HUES48 (cell line): ENCODE data around the gene HASPIN.
"Not testable (repeated sequence)": the region's sequence is repeated elsewhere in the genome, so short reads cannot be mapped to it uniquely, and the experiment has no call there.

Experiments
- H3K27ac ChIP-seq: one replicate; pipeline ENCODE4 v1.7.0; 2013; ENCODE audit warnings: low read depth, low read length, inconsistent platforms
- H3K27me3 ChIP-seq: 2 replicates; pipeline ENCODE4 v1.6.1; 2013; ENCODE audit warnings: mild to moderate bottlenecking, low read length; ENCODE audit not compliant: control insufficient read depth, insufficient read depth
- H3K36me3 ChIP-seq: 2 replicates; pipeline ENCODE4 v1.6.1; 2013; ENCODE audit warnings: low read length; ENCODE audit not compliant: control insufficient read depth, insufficient read depth
- H3K4me1 ChIP-seq: 2 replicates; pipeline ENCODE4 v1.6.1; 2013; ENCODE audit warnings: mild to moderate bottlenecking, low read length; ENCODE audit not compliant: control insufficient read depth, insufficient read depth
- H3K4me3 ChIP-seq: 2 replicates; pipeline ENCODE4 v1.5.1; 2013; ENCODE audit warnings: mild to moderate bottlenecking, low read depth, low read length
- H3K9ac ChIP-seq: 2 replicates; pipeline ENCODE4 v1.6.1; 2013; ENCODE audit warnings: mild to moderate bottlenecking, low read depth, low read length, moderate library complexity
- H3K9me3 ChIP-seq: 2 replicates; pipeline ENCODE4 v1.6.1; 2013; ENCODE audit warnings: low read length; ENCODE audit not compliant: control insufficient read depth, insufficient read depth

HASPIN gene

GRCh38 chr17:3697103-3697476 lies 26.6 kb upstream of the HASPIN start:
- no peaks in the 10 kb centered on the region for H3K36me3 ChIP-seq
- no peak overlapping the region for H3K9ac ChIP-seq
- H3K27ac ChIP-seq: no peak overlapping the region
- peaks cover 31% of the 10 kb centered on the region for H3K27me3 ChIP-seq
- H3K4me1 ChIP-seq: peaks cover 3% of the 10 kb centered on the region; the same call in 1 of the 2 replicates
- no peak overlapping the region for H3K4me3 ChIP-seq
- H3K9me3 ChIP-seq: no peaks in the 10 kb centered on the region

DNA sequence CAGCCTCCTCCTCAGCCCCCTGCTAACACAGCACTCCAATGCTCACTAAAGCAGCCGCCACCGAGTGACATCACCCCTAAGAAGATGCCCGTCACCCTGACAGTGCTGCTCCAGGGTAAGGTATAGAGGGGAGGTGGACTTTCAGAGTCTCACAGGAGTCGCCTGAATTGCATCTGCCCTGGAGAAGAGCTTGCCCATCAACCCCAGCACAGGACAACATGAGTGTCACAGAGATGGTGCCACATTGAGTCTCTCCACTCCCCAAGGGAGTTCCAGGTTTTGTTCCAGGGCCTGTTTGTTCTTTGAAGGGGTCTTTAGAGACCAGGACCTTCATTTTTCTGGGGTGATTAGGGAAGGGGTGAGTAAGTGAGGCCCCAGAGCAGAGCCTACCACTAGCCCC lies 25.6 kb upstream of the HASPIN start:
- H3K27me3 ChIP-seq: peaks cover 31% of the 10 kb centered on the region
- H3K27ac ChIP-seq: no peak overlapping the region
- no peaks in the 10 kb centered on the region for H3K9me3 ChIP-seq
- H3K4me1 ChIP-seq: peaks cover 3% of the 10 kb centered on the region; the same call in 1 of the 2 replicates
- no peak overlapping the region for H3K4me3 ChIP-seq
- H3K36me3 ChIP-seq: no peaks in the 10 kb centered on the region
- no peak overlapping the region for H3K9ac ChIP-seq

DNA sequence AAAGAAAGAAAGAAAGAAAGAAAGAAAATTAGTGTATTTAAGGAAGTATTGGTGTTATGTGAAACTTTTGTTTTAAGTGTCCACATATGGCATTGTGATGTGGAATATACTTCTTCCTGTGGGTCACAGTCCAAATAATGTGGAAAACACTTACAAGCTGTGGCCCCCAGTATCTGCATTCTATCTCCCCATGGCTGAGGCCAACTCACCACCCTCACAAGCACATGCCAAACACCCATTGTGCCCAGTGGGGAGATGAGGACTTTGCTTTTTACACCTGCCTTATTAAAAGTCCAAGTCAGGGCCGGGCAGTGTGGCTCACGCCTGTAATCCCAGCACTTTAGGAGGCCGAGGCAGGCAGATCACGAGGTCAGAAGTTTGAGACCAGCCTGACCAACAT lies 23.8 kb upstream of the HASPIN start:
- no peaks in the 10 kb centered on the region for H3K9me3 ChIP-seq
- H3K36me3 ChIP-seq: no peaks in the 10 kb centered on the region
- peaks cover 3% of the 10 kb centered on the region; the same call in 1 of the 2 replicates for H3K4me1 ChIP-seq
- H3K4me3 ChIP-seq: no peak overlapping the region
- H3K9ac ChIP-seq: no peak overlapping the region
- H3K27ac ChIP-seq: no peak overlapping the region
- H3K27me3 ChIP-seq: peaks cover 24% of the 10 kb centered on the region

GRCh38 chr17:3702041-3702539 lies 21.6 kb upstream of the HASPIN start:
- H3K36me3 ChIP-seq, H3K27me3 ChIP-seq, H3K4me3 ChIP-seq, H3K27ac ChIP-seq, H3K4me1 ChIP-seq, H3K9me3 ChIP-seq, H3K9ac ChIP-seq: not testable (repeated sequence)

GRCh38 chr17:3704931-3705717 lies 18.6 kb upstream of the HASPIN start:
- Histone ChIP-seq H3K27ac (no peak overlapping the region), H3K9ac (no peak overlapping the region), H3K36me3 (no peaks in the 10 kb centered on the region), H3K9me3 (no peaks in the 10 kb centered on the region), H3K4me1 (no peaks in the 10 kb centered on the region), H3K27me3 (no peaks in the 10 kb centered on the region), H3K4me3 (no peak overlapping the region)

- not testable (repeated sequence) for H3K9me3 ChIP-seq, H3K9ac ChIP-seq, H3K36me3 ChIP-seq, H3K4me3 ChIP-seq, H3K27ac ChIP-seq, H3K4me1 ChIP-seq, H3K27me3 ChIP-seq
Observed at GRCh38 chr17:3705718-3705984, 18.1 kb upstream of the HASPIN start.

DNA sequence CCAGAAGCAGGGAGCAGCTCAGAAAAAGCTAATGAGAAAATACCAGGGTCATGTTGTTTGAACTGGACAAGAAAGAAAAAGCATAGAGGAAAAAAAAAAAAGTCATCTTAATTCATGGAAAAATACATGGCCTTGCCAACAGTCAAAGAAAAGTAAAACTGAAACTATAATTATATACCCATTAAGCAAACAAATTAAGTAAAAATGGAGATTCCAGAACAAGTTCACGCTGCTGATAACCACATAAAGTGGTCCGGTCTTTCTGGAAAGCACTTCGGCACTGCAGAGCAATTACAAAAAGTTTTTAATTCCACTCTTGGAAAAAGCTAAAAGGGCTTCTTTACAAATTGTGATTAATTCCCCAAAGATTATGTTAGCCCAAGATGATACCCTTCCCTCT lies 15.3 kb upstream of the HASPIN start:
- no peaks in the 10 kb centered on the region for H3K27me3 ChIP-seq
- H3K9ac ChIP-seq: no peak overlapping the region
- no peaks in the 10 kb centered on the region for H3K9me3 ChIP-seq
- peaks cover 13% of the 10 kb centered on the region for H3K36me3 ChIP-seq
- H3K4me3 ChIP-seq: no peak overlapping the region
- H3K4me1 ChIP-seq: 0 out of 2 replicates have a peak, but pooled peaks cover 4% of the 10 kb centered on the region
- H3K27ac ChIP-seq: no peak overlapping the region

GRCh38 chr17:3710951-3711383 lies 12.7 kb upstream of the HASPIN start:
- no peaks in the 10 kb centered on the region for H3K9me3 ChIP-seq
- H3K27me3 ChIP-seq: no peaks in the 10 kb centered on the region
- H3K9ac ChIP-seq: no peak overlapping the region
- 0 out of 2 replicates have a peak, but pooled peaks cover 4% of the 10 kb centered on the region for H3K4me1 ChIP-seq
- H3K36me3 ChIP-seq: peaks cover 28% of the 10 kb centered on the region
- H3K27ac ChIP-seq: peak overlapping the region; percentile 39
- no peak overlapping the region for H3K4me3 ChIP-seq

GRCh38 chr17:3712811-3713463 lies 10.8 kb upstream of the HASPIN start:
- Histone ChIP-seq H3K27ac (no peak overlapping the region), H3K27me3 (no peaks in the 10 kb centered on the region), H3K9ac (no peak overlapping the region), H3K36me3 (peaks cover 47% of the 10 kb centered on the region), H3K9me3 (no peaks in the 10 kb centered on the region), H3K4me3 (no peak overlapping the region), H3K4me1 (0 out of 2 replicates have a peak, but pooled peaks cover 4% of the 10 kb centered on the region)

GRCh38 chr17:3715296-3715695 lies 8.4 kb upstream of the HASPIN start:
- 0 out of 2 replicates have a peak, but pooled peaks cover 4% of the 10 kb centered on the region for H3K4me1 ChIP-seq

GRCh38 chr17:3718201-3718600 lies 5.5 kb upstream of the HASPIN start:
- no peak overlapping the region for H3K27ac ChIP-seq

More at GRCh38 chr17:3715296-3715695, 8.4 kb upstream of the HASPIN start:
- no peak overlapping the region for H3K9ac ChIP-seq
- H3K27ac ChIP-seq: no peak overlapping the region
- no peak overlapping the region for H3K4me3 ChIP-seq
- H3K36me3 ChIP-seq: peaks cover 70% of the 10 kb centered on the region
- H3K27me3 ChIP-seq: no peaks in the 10 kb centered on the region
- no peaks in the 10 kb centered on the region for H3K9me3 ChIP-seq

More at GRCh38 chr17:3718201-3718600, 5.5 kb upstream of the HASPIN start:
- Histone ChIP-seq H3K9me3 (no peaks in the 10 kb centered on the region), H3K27me3 (no peaks in the 10 kb centered on the region), H3K36me3 (peaks cover 59% of the 10 kb centered on the region), H3K4me3 (no peak overlapping the region), H3K4me1 (peaks cover 5% of the 10 kb centered on the region; the same call in 1 of the 2 replicates), H3K9ac (no peak overlapping the region)
